B cell (primary cell): ENCODE results near the gene BBX. TPM values are rescaled to one million over a fixed set of nuclear protein-coding genes. Genes with fewer than 3 reads are reported as not detected.

Source experiments
- ATAC-seq: fragments of 200-7000 bp; cut with Tn5 transposase; one replicate; pipeline ENCODE4 v1.10.0; 2021; ENCODE audit warnings: low read depth, mild to moderate bottlenecking, moderate number of reproducible peaks, moderate library complexity
- CTCF ChIA-PET: fragments of 350-600 bp; sonication (Branson Sonifier 250); formaldehyde crosslinking; loops from one replicate; lab custom pipeline; 2021; ENCODE audit warnings: antibody characterized with exemption, inconsistent platforms; lab: Charles Lee
- POLR2A ChIA-PET: fragments of 350-600 bp; sonication (Branson Sonifier 250); formaldehyde crosslinking; loops from one replicate; lab custom pipeline; 2021; ENCODE audit warnings: antibody characterized with exemption; lab: Charles Lee
- DNase-seq: peaks from one replicate; pipeline ENCODE4 v3.0.0; 2013
- H2AFZ ChIP-seq: 2 replicates; pipeline ENCODE4 v1.6.1; 2012; ENCODE audit warnings: mild to moderate bottlenecking, low read depth, low read length; ENCODE audit not compliant: insufficient read depth, poor library complexity, severe bottlenecking
- H3K27ac ChIP-seq, 2 donors: 1 replicate in 1 of 2; 2 replicates in 1 of 2; pipeline ENCODE4 v1.5.1; 2012 to 2013; ENCODE audit warnings: low read length in 2 of 2, mild to moderate bottlenecking in 2 of 2, moderate library complexity in 1 of 2
- H3K27me3 ChIP-seq, 4 experiments: fragments of 200-600 bp in 1 of 4; sonication (generic) in 1 of 4; replicated peaks in 1 of 4; 1 replicate in 2 of 4; 2 replicates in 2 of 4; pipeline versions ENCODE4 v1.6.1 to v1.7.0; 2013 to 2016; ENCODE audit warnings: low read length in 3 of 4, mild to moderate bottlenecking in 2 of 4, mixed read lengths in 1 of 4, moderate library complexity in 1 of 4; ENCODE audit not compliant: insufficient read depth in 4 of 4, control insufficient read depth in 3 of 4; ENCODE audit errors: control extremely low read depth in 1 of 4
- H3K36me3 ChIP-seq, 2 experiments: replicated peaks in 1 of 2; 1 replicate in 1 of 2; 2 replicates in 1 of 2; pipeline versions ENCODE4 v1.6.1 to v1.7.1; 2013; ENCODE audit warnings: low read length in 1 of 2; ENCODE audit not compliant: insufficient read depth in 2 of 2, control insufficient read depth in 1 of 2; ENCODE audit errors: control extremely low read depth in 1 of 2, extremely low read depth in 1 of 2
- H3K4me1 ChIP-seq, 2 donors: fragments of 200-600 bp in 1 of 2; sonication (generic) in 1 of 2; 1 replicate in 1 of 2; 2 replicates in 1 of 2; pipeline versions ENCODE4 v1.5.1 to v1.6.1; 2013 to 2017; ENCODE audit warnings: low read length in 2 of 2; ENCODE audit not compliant: control insufficient read depth in 2 of 2, insufficient read depth in 2 of 2
- H3K4me2 ChIP-seq: replicated peaks from 2 replicates; pipeline ENCODE3; 2012; ENCODE audit warnings: mild to moderate bottlenecking, low read depth, low read length; ENCODE audit not compliant: poor library complexity, severe bottlenecking
- H3K4me3 ChIP-seq, 5 experiments: fragments of 200-600 bp in 1 of 5; sonication (generic) in 1 of 5; 1 replicate in 3 of 5; 2 replicates in 2 of 5; pipeline versions ENCODE4 v1.5.1 to v1.7.0; 2011 to 2016; ENCODE audit warnings: low read length in 4 of 5, mild to moderate bottlenecking in 4 of 5, low read depth in 2 of 5, control low read depth in 1 of 5, moderate library complexity in 1 of 5; ENCODE audit not compliant: insufficient read depth in 1 of 5; ENCODE audit errors: control extremely low read depth in 1 of 5, extremely low read depth in 1 of 5
- H3K79me2 ChIP-seq: fragments of 200-600 bp; sonication (generic); one replicate; pipeline ENCODE4 v1.6.0; 2016; ENCODE audit warnings: low read length; ENCODE audit not compliant: control insufficient read depth, insufficient read depth
- H3K9ac ChIP-seq: fragments of 200-600 bp; sonication (generic); 2 replicates; pipeline ENCODE4 v1.6.1; 2017; ENCODE audit warnings: mild to moderate bottlenecking, low read length, moderate library complexity
- H3K9me3 ChIP-seq, 3 donors: one replicate each; pipeline versions ENCODE4 v1.6.1 to v1.7.1; 2013; ENCODE audit warnings: low read length in 2 of 3; ENCODE audit not compliant: control insufficient read depth in 2 of 3, insufficient read depth in 1 of 3; ENCODE audit errors: control extremely low read depth in 1 of 3
- H4K20me1 ChIP-seq: 2 replicates; pipeline ENCODE4 v1.6.0; 2012; ENCODE audit warnings: mild to moderate bottlenecking, low read length; ENCODE audit not compliant: insufficient read depth, control insufficient read depth, poor library complexity, severe bottlenecking
- H3K27ac Mint-ChIP-seq: one replicate; pipeline ENCODE4 v1.8.0; 2021; ENCODE audit warnings: mixed read lengths
- H3K27me3 Mint-ChIP-seq: one replicate; pipeline ENCODE4 v1.8.0; 2021; ENCODE audit warnings: mixed read lengths
- H3K4me1 Mint-ChIP-seq: one replicate; pipeline ENCODE4 v1.8.0; 2021; ENCODE audit warnings: mixed read lengths
- H3K4me3 Mint-ChIP-seq: one replicate; pipeline ENCODE4 v1.8.0; 2021; ENCODE audit warnings: mixed read lengths
- H3K9me3 Mint-ChIP-seq: one replicate; pipeline ENCODE4 v1.8.0; 2022; ENCODE audit warnings: mixed read lengths; ENCODE audit not compliant: insufficient read depth
- EZH2 ChIP-seq: IDR thresholded peaks from 2 replicates; pipeline ENCODE4 v1.6.1; 2012; ENCODE audit warnings: borderline replicate concordance, low read depth, mild to moderate bottlenecking, moderate library complexity, low read length; ENCODE audit not compliant: insufficient read depth, poor library complexity, severe bottlenecking
- WGBS: methylation state at CpG from one replicate; pipeline ENCODE4 v1.1.5; 2013; ENCODE audit warnings: missing lambda C conversion rate; ENCODE audit not compliant: insufficient coverage; 5-methylcytosine and 5-hydroxymethylcytosine counted together
- intact Hi-C: fragments of 100-400 bp; cut with micrococcal nuclease; formaldehyde crosslinking; loops from one replicate; pipeline ENCODE4 v1.10.0; 2022
- polyA plus RNA-seq: library from polyadenylated mRNA; depleted of rRNA; stranded (reverse); fragments of >200 nt; gene quantifications from 2 replicates; pipeline ENCODE4 v1.2.3, GENCODE V29; 2012
- total RNA-seq, 2 donors: library from RNA; stranded (reverse); fragments of 120-200 nt in 1 of 2; gene quantifications; 1 replicate in 1 of 2; 2 replicates in 1 of 2; pipeline versions ENCODE4 v1.2.3 to v1.2.4, GENCODE V29; 2013 to 2022
- TF ChIP-seq, protein P1 (sequence below): fragments of 200-600 bp; IDR thresholded peaks from one replicate; pipeline ENCODE4 v1.8.0; 2022; ENCODE audit warnings: antibody characterized with exemption, mild to moderate bottlenecking

Gene BBX
- total and polyA plus RNA-seq, 2 donors (not counting 1 experiment from before 2014, with no cell fraction given), result 27.8 to 133 TPM

- no peak overlapping the region for H3K9ac ChIP-seq
- H3K4me3 ChIP-seq, result no peak overlapping the region
- H3K4me1 ChIP-seq, result no peaks in the 10 kb centered on the region
- H3K9me3 ChIP-seq, result no peaks in the 10 kb centered on the region
- no peak overlapping the region for H3K4me3 Mint-ChIP-seq
- no peak for TF ChIP-seq EZH2
- TF ChIP-seq, protein P1, sequence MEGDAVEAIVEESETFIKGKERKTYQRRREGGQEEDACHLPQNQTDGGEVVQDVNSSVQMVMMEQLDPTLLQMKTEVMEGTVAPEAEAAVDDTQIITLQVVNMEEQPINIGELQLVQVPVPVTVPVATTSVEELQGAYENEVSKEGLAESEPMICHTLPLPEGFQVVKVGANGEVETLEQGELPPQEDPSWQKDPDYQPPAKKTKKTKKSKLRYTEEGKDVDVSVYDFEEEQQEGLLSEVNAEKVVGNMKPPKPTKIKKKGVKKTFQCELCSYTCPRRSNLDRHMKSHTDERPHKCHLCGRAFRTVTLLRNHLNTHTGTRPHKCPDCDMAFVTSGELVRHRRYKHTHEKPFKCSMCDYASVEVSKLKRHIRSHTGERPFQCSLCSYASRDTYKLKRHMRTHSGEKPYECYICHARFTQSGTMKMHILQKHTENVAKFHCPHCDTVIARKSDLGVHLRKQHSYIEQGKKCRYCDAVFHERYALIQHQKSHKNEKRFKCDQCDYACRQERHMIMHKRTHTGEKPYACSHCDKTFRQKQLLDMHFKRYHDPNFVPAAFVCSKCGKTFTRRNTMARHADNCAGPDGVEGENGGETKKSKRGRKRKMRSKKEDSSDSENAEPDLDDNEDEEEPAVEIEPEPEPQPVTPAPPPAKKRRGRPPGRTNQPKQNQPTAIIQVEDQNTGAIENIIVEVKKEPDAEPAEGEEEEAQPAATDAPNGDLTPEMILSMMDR, result no peak
- intact Hi-C loops, result no loop called here
- peaks cover 10% of the 10 kb centered on the region for H3K27me3 Mint-ChIP-seq
- H2AFZ ChIP-seq, result no peak overlapping the region
- no peaks in the 10 kb centered on the region for H3K4me1 Mint-ChIP-seq
- H4K20me1 ChIP-seq, result no peaks in the 10 kb centered on the region
- H3K9me3 Mint-ChIP-seq, result no peaks in the 10 kb centered on the region
- DNase-seq (no peak), ATAC-seq (no peak)
- H3K27ac ChIP-seq, result no peak overlapping the region
- H3K27ac Mint-ChIP-seq, result no peak overlapping the region
- H3K36me3 ChIP-seq, result no peaks in the 10 kb centered on the region
- ChIA-PET CTCF (no interaction called here), POLR2A (no interaction called here)
- H3K4me2 ChIP-seq, result no peak overlapping the region
- no CpG with 5 or more reads among the region's 2 CpGs for WGBS
- no peaks in the 10 kb centered on the region for H3K27me3 ChIP-seq
- no peaks in the 10 kb centered on the region for H3K79me2 ChIP-seq
Observed at GRCh38 chr3:107508331-107508730, 14.4 kb upstream of the BBX start.

- ChIA-PET CTCF (interaction anchor here (1.2 kb wide), 1 partner anchor 82 kb away, joined by 3 read pairs; no protein-coding TSS in a partner anchor), POLR2A (no interaction called here)
- H3K4me1 Mint-ChIP-seq, result no peaks in the 10 kb centered on the region
- Histone ChIP-seq H3K27ac (no peak overlapping the region), H3K4me1 (no peaks in the 10 kb centered on the region), H3K79me2 (no peaks in the 10 kb centered on the region), H3K9ac (no peak overlapping the region), H2AFZ (no peak overlapping the region), H4K20me1 (no peaks in the 10 kb centered on the region), H3K4me3 (no peak overlapping the region), H3K36me3 (no peaks in the 10 kb centered on the region), H3K27me3 (no peaks in the 10 kb centered on the region), H3K9me3 (no peaks in the 10 kb centered on the region), H3K4me2 (no peak overlapping the region)
- no peak overlapping the region for H3K4me3 Mint-ChIP-seq
- no peaks in the 10 kb centered on the region for H3K9me3 Mint-ChIP-seq
- TF ChIP-seq EZH2, result no peak
- TF ChIP-seq, protein P1, result no peak
- intact Hi-C loops, result no loop called here
- 100% methylated on average over 1 of the region's 1 CpG for WGBS
- ATAC-seq (no peak), DNase-seq (no peak)
- H3K27ac Mint-ChIP-seq, result no peak overlapping the region
- peaks cover 10% of the 10 kb centered on the region for H3K27me3 Mint-ChIP-seq
Observed at GRCh38 chr3:107512108-107512507, 10.7 kb upstream of the BBX start.
